GM21367 (cell line): ENCODE measurements around the gene BBS4.
"Not testable (repeated sequence)": the region's sequence is repeated elsewhere in the genome, so short reads cannot be mapped to it uniquely, and the experiment has no call there.

Experiments used
- ATAC-seq: cut with Tn5 transposase; IDR thresholded peaks from one replicate; pipeline ENCODE4 v1.9.1; 2021; ENCODE audit not compliant: unreplicated experiment

BBS4 gene, protein sequence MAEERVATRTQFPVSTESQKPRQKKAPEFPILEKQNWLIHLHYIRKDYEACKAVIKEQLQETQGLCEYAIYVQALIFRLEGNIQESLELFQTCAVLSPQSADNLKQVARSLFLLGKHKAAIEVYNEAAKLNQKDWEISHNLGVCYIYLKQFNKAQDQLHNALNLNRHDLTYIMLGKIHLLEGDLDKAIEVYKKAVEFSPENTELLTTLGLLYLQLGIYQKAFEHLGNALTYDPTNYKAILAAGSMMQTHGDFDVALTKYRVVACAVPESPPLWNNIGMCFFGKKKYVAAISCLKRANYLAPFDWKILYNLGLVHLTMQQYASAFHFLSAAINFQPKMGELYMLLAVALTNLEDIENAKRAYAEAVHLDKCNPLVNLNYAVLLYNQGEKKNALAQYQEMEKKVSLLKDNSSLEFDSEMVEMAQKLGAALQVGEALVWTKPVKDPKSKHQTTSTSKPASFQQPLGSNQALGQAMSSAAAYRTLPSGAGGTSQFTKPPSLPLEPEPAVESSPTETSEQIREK

DNA sequence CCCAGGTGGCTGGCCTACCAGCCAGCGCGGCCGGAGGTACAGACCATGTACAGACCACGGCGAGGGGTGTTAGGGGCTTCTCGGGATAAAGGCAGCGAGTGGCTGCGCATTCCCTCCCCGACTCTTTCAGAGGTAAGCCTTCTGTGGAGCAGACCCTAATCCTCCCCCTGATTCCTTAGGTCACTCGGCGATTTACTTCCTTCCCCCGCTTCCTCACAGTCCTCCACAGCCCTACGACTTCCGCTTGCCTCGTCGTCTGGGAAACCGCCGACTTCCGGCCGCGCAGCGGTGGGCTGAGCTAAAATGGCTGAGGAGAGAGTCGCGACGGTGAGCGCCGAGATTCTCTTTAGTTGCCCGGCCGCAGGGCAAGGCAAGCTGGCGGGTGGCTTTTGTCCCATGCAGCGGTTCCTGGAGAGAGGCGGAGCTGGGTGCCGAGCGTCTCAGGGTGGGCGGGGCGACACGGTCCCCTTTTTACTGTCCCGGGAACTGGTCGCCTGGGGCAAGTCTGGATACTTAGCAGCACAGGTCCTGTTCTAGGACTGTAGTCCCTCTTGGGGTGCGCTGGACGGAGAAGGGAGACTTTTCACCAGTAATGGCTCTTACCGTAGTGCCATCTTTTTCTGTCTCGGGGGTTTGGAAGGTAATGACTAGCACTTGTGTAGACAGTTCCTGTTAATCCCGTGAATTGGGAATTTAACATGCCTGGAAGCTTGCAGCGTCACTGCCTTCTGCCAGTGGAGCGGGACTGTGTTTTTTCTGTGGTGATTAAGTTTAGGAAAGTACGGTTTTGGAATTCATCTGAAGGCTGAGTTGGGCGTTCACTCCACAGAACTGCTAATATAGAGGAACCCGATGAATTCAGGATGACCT is at the start of gene BBS4, which contains the start of gene HIGD2B:
Gene BBS4, plus strand, starts transcription at position 283 of the 870 bp plus-strand sequence. Its CDS starts 21 bp downstream, at position 304.
Gene HIGD2B, minus strand, starts transcription at position 258 of the 870 bp plus-strand sequence. CDS start 9,808 bp downstream, outside the sequence.
- peak; percentile 90 for ATAC-seq

DNA sequence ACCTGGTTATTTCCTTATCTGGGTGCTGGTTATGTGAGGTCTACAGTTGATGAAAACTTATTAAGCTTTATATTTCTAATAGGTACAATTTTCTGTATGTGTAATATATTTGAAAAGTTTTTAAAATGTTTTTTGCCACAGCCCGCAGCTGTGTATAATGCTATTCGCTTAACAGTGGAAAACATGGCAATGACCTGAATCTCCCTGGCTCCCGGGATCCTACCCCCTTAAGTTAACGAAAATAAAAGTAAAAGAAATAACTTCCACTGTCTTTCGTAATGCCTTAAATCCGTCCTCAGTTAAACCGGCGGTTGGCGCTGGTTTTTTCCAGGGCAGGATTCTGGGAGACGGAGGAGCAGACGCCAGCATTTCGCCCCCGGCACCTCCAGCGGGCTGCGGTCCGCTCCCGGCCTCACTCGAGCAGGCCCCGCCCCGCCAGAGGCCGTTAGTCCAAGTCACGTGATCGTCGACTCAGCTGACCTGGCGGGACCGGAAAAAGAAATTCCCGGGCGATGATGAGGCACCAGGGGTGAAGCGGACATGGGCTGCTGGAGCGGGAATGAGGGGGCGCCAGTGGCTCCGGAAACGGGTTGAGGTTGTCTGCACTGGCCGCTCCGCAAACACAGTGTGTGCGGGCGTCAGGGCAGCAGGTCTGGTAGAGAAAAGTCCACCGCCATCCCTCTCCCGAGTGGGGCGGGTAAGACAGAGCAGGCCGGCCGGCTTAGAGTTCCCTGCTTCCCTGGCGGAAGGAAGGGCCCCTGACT is 49.3 kb upstream of the BBS4 start:
- ATAC-seq = not testable (repeated sequence)

DNA sequence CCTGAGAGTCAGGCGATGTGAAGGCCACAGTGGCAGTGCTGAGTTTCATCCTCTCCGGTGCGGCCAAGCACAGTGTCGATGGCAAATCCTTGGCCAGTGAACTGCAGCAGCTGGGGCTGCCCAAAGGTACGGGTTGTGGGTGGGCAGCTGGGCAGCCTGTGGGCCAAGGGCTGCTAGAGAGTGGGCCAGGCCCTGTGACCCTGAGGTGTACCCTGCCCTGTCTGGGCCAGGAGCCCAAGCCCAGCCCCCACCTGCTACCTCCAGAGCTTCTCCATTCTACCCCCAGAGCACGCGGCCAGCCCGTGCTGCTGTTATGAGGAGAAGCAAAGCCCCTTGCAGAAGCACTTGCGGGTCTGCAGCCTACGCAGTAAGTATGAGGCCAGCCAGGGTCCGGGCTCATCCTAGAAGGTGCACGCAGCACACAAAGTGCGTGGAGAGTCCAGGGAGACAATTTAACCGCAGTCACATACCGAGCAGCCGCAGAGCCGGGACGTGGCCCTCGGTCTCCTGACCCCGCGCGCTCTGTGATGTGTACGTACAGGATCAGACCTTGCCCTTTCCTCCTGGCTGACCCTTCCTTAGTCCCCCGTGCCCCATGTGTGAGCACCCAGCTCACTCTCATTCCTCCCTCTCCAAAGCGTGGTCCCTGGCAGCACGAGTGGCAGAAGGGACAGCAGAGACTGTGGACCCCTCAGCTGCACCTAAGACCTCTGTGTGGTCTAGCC is 46.1 kb upstream of the BBS4 start:
- not testable (repeated sequence) for ATAC-seq

DNA sequence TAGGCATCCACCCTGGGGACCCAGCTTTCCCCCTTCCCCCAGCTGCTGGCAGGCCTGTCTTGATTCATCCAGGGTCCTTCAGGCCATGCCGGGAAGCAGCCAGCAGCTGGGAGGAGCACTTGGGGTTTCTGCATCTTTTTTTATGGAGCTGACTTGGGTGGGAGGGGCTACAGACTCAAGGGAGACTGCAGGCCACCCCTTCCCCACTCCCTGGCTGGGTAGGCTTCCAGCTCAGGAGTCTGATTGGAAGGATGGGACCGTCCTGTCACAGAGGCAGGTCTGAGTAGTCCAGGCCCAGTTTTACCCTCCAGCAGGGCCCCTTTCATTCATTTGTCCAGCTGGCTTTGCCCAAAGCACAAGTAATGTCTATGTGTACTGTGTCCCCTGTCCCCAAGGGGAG is 43.7 kb upstream of the BBS4 start:
- ATAC-seq = not testable (repeated sequence)

DNA sequence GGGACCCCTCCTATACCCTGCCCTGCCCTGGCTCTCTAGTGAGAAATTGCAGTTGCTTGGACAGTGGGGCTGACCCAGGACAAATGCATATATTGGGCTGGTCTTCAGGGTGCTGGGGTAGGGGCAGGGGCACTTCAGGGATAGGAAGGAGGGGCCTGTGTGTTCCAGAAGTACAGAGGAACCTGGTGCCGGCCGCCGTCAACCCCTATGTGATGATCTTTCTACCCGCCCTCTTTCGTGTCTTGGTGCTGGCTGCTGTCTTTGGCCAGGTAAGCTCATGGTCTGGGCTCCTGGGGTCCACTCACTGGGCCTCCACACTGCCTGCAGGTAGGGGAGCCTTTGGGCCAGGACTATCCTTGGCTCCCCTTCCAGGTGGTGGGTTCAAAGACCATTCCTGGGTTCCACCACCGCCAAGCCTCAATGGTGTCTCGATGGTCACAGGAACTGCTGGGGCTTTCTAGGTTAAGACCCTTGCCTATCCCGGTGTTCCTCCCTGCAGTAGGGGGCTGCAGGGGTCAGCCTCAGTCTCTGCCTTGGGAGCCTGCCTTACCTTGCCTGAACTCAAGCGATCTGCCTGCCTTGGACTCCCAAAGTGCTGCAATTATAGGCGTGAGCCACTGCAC is 37.3 kb upstream of the BBS4 start:
- not testable (repeated sequence) for ATAC-seq

DNA sequence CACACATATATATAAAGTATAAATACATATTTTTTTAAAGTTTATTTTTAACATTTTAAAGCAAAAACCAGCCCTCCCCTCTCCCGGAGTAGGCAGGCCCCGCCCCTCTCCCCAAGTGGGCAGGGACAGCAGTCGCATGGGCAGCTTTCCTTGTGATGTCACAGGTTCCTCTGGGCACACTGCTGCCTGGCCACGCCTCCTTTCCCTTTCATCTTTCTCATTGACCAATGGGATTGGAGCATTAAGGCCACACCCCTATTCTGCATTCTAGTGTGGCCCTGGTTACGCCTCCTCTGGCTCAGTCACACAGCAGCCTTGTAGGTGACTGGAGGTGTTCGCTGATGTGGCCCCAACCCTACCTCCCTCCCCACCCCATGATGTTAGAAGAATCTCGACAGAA is 31.6 kb upstream of the BBS4 start, which contains the start of gene GOLGA6B:
Gene GOLGA6B, plus strand, starts transcription at position 301 of the 400 bp plus-strand sequence. Its CDS starts 41 bp downstream, at position 342.
- not testable (repeated sequence) for ATAC-seq

DNA sequence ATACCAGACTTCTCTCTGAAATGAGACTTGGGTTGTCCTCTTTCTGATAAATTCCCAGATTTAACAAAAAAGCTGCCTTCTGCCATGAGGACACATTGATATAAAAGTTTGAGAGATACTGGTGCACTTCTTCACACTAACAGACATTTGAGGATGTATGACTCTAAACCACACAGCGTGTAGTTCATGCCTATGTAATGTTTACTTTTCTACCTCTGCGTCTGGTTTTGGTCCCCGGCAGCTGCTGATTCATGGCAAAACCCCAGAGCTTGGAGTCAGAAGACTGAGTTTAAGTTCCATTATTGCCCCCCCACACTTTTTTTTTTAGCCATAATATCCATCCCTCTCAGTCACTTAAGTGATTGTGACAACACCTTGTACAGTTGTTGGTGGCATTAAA is 30.0 kb upstream of the BBS4 start:
- ATAC-seq = not testable (repeated sequence)

DNA sequence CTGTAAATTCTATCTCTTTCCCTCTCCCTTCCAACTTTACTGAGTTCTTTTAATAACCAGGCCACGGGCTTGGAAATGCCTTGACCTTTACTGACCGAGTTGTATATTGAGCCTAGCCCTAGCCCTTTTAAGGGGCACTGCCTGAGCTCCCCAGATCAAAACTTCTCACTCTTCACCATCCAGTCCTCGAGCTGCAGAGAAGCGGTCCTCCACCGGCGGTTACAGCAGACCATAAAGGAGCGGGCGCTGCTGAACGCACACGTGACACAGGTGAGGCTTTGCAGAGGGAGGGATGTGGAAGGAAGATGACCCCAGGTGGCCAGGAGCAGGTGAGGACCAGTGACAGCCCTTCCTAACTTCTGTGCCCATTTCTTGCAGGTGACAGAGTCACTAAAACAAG is 24.9 kb upstream of the BBS4 start:
- not testable (repeated sequence) for ATAC-seq

DNA sequence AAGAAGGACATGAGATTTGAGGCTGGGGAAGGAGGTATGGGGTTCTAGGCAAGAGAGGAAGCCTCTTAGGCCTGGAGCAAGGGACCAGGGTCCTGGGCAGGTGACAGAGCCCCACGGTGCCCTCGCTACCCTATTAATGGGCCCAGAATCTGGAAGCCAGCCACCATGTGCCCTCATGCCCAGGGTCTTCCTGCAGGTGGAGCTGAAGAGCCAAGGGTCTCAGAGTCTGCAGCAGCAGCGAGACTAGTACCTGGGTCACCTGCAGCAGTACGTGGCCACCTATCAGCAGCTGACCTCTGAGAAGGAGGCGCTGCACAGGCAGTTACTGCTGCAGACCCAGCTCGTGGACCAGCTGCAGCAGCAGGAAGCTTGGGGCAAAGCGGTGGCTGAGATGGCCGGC is 22.1 kb upstream of the BBS4 start:
- ATAC-seq = not testable (repeated sequence)

DNA sequence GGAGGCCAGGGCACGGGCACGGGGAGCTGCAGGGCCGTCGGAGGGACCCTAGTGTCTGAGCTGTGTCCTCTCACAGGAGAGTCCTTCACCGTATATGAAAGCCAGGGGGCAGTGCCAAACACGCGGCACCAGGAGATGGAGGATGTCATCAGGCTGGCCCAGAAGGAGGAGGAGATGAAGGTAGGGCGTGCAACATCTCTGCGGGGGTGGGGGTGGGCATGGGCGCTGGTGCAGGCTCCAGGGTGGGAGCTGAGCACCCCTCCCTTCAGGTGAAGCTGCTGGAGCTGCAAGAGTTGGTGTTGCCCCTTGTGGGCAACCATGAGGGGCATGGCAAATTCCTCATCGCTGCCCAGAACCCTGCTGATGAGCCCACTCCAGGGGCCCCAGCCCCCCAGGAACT is 20.3 kb upstream of the BBS4 start:
- not testable (repeated sequence) for ATAC-seq

DNA sequence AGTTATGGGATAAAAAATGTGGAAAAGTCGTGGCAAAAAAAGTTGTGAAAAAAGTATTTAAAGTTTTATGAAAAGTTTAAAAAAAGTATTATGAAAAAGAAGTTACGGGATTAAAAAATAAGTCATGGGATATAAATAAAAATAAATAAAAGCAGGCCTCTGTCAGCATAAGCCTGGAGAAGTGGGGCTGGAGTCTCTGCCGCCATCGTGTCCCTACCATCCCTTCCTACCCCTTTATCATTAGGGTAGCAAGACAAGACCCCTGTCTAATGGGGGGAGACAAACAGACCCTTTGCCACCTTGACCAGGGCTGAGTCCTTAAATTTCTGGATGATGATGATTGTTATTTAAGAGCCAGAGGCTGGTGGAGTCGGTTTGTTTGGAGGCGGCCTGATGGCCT is 16.2 kb upstream of the BBS4 start:
- not testable (repeated sequence) for ATAC-seq

DNA sequence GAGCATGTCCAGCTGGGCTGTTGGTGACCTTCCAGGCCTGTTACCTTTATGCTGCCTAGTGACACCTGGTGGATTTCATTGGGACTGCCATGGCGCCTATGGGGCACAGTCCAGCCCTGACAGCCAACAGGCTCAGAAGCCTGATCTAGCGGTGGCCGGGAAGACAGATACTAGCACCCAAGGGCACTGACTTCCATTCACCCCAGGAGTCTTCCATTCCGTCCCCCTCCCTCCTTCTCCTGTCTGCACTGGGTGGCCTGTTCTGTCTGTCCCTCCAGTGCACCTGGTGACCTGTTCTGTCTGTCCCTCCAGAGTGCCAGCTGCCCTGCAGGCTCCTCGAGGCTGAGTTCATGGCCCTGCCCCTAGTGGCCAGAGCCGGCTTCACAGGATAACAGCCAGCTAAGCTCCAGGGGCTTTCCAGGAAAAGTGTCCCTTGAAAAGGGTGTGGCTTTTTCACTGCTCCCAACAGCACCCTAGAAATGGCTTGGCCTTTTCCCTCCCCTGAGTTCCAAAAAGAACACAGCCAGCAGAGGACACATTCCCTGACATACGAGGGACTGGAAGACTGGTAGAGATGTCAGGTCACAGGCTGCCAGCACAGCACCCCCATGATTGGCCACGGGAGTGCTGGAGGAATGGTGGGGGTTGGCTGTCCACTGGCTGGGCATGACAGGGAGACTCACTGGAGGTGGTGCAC is 15.2 kb upstream of the BBS4 start:
- ATAC-seq = peak; percentile 71

DNA sequence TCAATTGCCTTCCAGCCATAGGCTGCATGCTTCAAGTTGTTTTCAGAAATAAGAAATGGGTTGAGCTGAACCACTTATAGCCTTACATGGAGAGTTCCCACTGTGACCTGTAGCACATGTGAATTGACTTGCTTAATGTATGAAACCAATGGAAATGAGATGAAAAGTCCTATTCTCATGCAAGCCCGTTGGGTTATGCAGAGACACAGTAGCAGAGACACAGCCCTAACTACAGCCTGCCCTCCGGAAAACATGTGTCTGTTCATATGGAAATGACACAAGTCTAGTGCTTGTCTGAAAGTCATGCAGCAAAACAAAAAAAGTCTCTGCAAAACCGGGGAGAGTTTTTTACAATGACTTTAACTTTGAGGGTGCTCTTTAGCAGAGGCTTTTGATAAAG is 14.5 kb upstream of the BBS4 start:
- no peak for ATAC-seq

DNA sequence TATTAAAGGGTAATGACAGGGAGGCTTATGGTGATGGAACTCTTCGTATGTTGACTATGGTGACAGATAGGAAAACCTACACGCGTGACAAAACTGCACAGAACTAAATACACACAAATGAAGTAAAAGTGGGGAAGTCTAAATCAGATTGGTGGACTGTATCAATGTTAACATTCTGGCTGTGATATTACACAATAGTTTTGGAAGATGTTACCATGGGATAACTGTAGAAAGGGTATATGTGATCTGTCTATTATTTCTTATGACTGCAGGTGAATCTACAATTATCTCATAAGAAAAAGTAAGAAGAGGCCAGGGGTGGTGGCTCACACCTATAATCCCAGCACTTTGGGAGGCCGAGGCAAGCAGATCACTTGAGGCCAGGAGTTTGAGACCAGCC is 9.2 kb upstream of the BBS4 start:
- ATAC-seq = no peak

DNA sequence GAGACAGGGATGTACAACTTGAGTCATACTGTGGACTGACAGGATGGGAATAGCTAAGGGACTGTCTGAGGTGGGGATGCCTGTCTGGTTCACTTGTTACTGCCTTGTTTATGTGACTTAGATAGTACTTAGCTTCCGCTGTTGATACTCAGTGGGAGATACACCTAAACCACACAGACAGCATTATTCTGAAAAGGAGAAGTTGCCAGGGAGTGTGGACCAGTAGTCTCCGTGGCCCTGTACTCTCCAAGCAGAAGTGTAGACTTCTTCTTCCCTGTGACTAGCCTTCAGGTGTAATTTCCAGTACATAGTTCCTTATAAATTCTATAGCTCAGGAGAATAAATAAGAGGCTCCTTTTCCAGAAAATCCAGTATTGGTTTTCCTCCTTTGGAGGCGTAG is 5.1 kb upstream of the BBS4 start:
- no peak for ATAC-seq

DNA sequence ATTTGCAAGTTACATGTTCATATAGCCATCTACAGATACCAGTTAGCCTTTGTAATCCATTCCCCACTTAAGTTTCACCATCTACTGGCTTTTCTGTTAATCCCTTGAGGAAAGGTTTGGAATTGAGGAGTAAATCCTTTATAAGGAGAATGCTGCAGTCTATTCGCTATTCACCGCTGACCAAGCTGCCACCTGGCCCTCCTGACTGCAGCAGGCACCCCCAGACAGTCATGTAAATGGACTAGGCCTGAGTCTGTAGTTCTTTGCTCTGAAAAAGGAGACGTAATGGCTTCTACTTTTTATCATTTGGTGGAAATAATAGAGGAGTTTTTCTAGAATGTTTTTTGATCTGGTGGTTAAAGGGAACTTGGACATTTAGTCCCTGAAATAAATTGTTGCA is 3.2 kb upstream of the BBS4 start:
- ATAC-seq = no peak

DNA sequence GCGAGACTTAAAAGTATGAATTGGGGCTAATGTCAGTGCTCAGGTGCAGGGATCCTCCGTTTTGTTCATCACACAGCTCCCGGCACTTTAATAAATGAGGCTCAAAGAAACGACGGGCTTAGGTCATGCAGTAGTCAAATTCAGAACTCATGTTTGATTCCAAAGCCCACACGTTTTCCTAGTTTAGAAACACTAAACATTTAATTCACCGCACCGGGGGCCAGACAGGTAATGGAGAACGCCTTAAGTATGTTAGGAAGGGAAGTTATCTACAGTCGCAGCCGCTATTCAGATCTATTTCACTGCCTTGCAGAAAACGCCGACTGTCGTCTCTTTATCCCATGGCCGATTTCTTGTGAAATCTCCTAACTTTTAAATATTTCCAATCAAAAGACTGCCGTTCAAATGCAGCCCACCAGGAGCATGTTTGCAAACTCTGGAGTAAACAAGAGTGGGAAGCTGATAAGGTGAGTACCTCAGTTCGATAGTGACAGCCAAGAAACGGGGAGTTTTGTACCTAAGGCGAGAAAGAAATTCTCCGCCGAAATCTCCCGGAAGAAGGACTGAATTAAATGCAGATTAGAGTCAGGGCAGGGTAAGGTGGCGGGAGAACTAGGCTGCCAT is 594 bp upstream of the BBS4 start:
- no peak for ATAC-seq

DNA sequence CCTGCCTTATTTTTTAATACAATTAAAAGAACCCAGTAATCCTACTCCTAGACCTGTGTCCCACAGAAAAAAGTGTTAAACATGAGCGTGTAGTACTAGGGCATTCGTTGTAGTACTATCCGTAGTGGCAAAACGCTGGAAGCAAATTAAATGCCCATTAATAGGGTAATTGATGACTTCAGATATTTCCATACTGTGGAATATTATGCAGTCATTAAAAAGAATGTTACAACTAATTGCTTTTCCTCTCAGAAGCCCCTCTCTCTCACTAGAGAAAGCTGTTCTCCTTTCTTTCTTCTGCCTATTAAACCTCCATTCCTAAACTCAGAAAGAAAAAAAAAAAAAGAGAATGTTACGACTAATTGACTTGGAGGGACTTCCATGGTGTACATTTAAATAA is 2.7 kb downstream of the BBS4 start:
- ATAC-seq = no peak

DNA sequence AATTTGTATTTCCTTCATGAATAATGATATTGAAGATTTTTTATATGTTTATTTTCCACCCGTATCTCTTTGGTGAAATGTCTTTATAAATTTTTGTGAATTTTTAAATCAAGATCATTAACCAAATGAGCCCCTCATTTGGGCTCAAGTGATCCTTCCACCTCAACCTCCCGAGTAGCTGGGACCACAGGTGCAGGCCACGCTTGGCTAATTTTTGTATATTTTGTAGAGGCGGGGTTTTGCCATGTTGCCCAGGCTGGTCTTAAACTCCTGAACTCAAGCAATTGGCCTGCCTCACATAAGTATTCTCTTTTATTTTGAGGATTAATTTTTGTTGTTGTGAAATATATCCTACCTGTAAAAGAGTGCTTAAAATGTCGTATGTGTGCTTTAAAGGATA is 4.9 kb downstream of the BBS4 start:
- ATAC-seq = no peak
